ENCODE measurements around the gene HOXD11.

Gene HOXD11

GRCh38 chr2:176151442-176152287, 44.6 kb downstream of the HOXD11 start, which contains the start of gene HOXD4:
TSS of gene HOXD4 (plus strand) at chr2:176151550. CDS start at chr2:176151634, 84 bp downstream.
- no peak for DNase-seq

DNA sequence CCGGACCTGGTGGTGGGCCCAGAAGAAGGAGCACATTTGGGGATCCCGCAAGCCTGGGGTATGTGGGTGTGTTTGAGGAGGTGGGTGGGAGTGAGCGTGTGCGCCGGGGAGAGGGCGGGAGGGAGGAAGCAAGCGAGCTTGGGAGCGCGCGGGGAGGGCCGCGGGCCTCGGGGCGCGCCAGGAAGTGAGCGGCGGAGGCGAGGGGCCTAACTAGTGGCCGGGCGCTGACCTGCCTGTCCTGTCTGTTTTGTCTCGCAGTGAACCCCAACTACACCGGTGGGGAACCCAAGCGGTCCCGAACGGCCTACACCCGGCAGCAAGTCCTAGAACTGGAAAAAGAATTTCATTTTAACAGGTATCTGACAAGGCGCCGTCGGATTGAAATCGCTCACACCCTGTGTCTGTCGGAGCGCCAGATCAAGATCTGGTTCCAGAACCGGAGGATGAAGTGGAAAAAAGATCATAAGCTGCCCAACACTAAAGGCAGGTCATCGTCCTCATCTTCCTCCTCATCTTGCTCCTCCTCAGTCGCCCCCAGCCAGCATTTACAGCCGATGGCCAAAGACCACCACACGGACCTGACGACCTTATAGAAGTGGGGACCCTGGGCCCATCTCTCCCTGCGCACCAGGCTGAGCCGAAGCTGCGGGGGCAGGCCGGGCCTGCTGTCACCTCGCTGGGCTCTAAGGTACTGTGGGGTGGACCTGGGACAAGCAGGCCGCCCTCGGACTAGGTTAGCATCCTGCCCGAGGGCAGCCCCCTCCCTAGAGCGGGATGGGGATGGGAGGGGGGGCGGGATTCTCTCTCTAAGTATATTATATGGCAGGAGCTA, 45.5 kb downstream of the HOXD11 start:
- DNase-seq: no peak

DNA sequence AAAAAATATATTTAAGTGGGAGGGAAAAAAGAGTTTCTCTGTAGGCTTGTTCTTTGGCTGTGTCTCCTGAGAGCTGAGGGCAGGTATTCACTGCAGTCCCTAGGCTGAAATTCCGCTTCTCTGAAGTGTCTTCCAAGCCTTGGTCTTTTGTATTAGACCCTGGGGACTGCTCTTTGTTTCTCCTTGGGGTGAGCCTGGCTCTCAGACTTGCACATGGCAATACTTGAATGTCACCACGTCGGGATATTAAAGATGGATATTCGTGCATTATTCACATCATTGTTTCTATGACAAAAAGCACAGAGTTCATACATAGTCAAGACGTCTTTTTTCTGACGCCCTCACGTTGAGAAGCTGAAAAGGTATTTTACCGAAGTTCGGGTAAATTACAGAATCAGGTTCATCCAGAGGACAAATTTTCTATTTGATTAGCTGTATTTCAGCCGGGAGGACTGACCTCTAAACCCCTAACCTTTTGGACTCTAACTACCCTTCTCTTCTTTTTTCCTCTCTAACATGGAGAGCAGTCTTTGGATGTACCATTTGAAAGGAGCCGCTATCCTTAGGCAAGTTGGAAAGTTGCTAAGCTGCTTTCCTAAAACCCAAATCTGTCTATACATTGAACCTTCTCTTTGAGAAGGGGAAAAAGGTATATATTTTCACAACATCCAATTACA, 47.6 kb downstream of the HOXD11 start:
- DNase-seq: no peak

DNA sequence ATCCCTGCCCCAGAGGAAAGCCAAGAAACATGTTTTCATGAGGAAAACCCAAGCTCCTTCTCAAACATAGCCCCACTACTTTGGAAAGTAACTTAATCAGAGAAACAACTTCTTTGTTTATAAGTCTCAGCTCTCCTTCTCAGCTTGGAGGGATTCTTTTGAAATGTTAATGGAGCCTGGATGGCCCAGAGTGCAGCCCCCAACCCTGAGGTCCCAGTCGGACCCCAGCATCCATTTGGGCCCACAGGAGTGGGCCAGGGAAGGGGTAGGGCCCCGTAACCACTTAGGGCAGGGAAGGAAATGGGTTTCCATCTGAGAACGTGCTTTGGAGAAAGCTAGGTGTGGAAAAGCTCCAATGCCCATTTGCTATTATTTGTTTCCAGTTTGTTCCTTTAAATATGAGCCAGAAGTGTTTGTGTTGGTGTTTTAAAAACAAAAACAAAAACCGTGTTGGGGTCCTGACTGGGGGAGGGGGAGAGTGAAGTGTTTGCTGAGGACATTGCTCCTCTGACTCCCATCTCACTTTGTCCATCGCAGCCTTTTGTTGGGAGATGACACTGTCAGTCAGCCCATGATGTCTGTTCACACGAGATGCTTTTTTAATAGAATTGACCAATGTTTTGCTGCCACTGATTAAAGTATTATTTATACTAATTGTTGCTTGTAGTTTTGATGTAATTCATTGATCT, 48.4 kb downstream of the HOXD11 start:
- no peak for DNase-seq

DNA sequence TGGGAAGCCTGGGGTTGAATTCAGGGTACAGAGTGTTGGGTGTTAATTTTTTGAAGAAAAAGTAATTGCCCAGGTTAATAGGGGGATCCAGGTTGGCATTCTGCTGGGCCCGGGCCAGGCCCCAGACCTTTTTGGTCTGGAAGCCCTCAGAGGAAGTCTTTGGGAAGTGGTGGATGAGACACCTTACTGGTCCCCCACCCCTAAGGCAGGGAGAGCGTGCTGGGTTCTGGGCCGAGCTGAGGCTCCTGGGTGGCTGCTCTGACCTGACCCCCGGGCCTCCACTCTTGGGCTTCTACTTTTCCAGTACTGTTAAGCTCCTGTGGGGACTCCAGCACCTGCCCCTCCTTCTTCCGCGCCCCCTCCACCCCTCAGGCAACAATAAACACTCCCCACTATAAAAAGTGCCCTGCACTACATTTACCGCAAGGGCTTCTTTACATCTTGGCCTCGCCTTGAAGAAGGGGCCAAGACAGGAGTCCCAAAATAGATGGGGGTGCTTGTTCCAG, 49.3 kb downstream of the HOXD11 start:
- DNase-seq: no peak

DNA sequence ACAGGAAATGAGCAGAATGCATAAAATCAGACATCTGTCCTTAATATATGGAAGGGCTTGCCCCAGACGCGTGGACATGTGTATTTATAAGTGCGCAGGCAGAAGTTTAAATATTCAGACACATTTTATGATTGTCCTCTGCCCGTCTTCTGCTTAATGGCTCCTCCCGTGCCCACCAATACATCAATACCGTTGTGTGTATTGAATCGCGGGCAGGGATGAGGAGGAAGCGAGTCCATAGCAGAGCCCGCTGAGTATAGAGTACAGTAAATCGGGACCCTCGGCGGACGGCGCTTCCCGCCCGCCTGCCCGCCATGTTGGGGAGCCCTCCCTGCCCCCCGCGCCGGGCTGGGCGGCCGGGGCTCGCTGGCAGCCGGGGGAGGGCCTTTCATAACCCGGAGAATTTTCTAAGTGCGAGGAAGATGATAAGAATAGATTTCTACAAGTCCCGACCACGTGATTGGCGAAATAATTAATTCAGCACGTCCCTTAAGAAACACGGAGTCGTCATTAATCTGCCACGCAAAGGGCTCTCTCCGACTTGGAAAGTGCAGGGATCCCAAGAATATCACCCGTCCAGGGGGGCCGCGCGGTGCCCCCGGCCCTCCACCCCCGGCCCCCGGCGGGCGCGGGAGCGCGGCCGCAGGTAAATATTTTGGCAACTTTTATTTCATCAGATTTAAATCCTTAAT, 49.9 kb downstream of the HOXD11 start, which contains the start of gene HOXD3:
TSS of gene HOXD3 (plus strand) at position 501 of the 692 bp plus-strand sequence. CDS start 11,808 bp downstream, outside the sequence.
- no peak for DNase-seq

GRCh38 chr2:176157499-176158185, 50.6 kb downstream of the HOXD11 start:
- no peak for DNase-seq

GRCh38 chr2:176158186-176158591, 51.1 kb downstream of the HOXD11 start:
- no peak for DNase-seq

- no peak for DNase-seq
Observed at GRCh38 chr2:176158855-176159662, 52.0 kb downstream of the HOXD11 start.

All from stimulated activated naive CD4-positive, alpha-beta T cell (primary cell).